Activated T-cell treated with anti-CD3 and anti-CD28 coated beads, Interleukin-2, amount 50 U/mL, for 4 hours (primary cell): ENCODE measurements around the gene NLGN2. TPM values are rescaled to one million over a fixed set of nuclear protein-coding genes. Genes with fewer than 3 reads are reported as not detected.
"Not testable (repeated sequence)": the region's sequence is repeated elsewhere in the genome, so short reads cannot be mapped to it uniquely, and the experiment has no call there.

Experiments used
- ATAC-seq, 2 donors: fragments of 200-7000 bp; cut with Tn5 transposase; one replicate each; pipeline ENCODE4 v1.10.0; 2021
- DNase-seq: peaks from one replicate; pipeline ENCODE4 v3.0.0-alpha.2; 2020
- H3K27me3 Mint-ChIP-seq: one replicate; pipeline ENCODE4 v1.8.0; 2021; ENCODE audit warnings: low read depth, mixed read lengths
- H3K36me3 Mint-ChIP-seq: one replicate; pipeline ENCODE4 v1.8.0; 2022; ENCODE audit warnings: mixed read lengths; ENCODE audit not compliant: insufficient read depth
- H3K4me1 Mint-ChIP-seq: one replicate; pipeline ENCODE4 v1.8.0; 2021; ENCODE audit warnings: low read depth, mixed read lengths
- H3K4me3 Mint-ChIP-seq: one replicate; pipeline ENCODE4 v1.8.0; 2021; ENCODE audit warnings: mild to moderate bottlenecking, moderate library complexity, mixed read lengths
- H3K9me3 Mint-ChIP-seq: one replicate; pipeline ENCODE4 v1.8.0; 2021; ENCODE audit warnings: mixed read lengths
- total RNA-seq, 3 donors: library from RNA; stranded (reverse); gene quantifications; one replicate each; pipeline ENCODE4 v1.2.1, GENCODE V29; 2021

The NLGN2 gene
- total RNA-seq = 1 to 10 TPM; 4.9 to 6.4 (median 5.9) TPM

DNA sequence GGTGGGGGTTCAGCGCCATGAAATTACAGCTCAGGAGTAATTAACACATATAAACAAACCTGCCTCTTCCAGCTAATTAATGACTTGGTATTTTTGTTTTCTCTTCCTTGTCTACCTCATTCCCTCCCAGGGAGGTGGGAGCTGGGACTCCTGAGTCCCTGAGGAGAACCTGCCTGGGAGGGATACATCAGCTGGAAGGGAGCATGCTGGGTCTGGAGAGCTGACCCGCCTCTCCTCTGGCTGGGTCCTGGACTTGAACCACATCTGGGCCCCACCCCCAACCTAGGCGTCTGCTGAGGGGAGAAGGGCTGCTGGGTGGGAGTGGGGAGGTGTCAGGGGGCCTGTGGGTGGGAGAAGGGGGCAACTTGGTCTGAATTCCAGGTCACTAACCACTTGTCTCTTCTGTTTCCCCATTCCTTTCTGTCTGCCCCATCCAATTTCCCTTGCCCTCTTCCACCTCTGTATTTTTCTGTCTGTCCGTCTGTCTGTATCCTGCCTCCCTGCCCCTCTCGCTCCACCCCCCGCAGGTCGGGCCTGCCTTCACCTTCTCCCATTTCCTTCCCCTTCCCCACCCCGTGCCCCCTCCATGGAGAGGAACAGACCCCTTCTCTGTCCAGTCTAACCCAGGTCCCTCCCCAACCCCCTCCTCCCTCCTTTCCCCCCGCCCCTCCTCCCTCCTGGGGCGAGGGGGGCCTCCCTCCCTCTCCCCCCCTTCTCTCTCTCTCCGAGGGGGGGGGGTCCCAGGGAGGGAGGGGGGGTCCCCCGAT, at the start of gene NLGN2:
NLGN2 (plus strand) TSS at position 361 of the 767 bp plus-strand sequence. CDS start 411 bp downstream, outside the sequence.
- no peak within 1 kb of the TSS for H3K4me3 Mint-ChIP-seq
- no peaks in the 10 kb centered on the region for H3K36me3 Mint-ChIP-seq
- no peak for ATAC-seq
- peaks cover 11% of the 10 kb centered on the region for H3K4me1 Mint-ChIP-seq
- no peak for DNase-seq
- no peaks in the 10 kb centered on the region for H3K9me3 Mint-ChIP-seq
- H3K27me3 Mint-ChIP-seq = no peaks in the 10 kb centered on the region

DNA sequence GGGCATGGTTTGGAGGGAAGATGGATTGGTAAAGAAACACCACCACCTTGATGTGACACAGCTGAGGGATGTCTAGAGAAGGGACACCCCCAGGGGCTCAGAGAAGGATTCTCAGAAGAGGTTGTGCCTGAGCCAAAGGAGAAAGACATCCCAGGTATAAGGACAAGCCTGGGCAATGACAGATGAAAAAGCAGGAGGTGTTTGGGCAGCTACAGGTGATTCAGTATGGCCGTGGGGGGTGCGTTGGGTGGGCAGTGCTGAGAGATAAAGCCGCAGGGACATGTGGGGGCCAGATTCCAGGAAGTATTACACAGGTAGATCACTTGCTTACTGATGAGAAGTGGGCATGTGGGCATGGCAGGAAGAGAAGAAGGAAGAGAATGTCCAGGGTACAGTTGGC, 45.7 kb upstream of the NLGN2 start:
- no peaks in the 10 kb centered on the region for H3K36me3 Mint-ChIP-seq
- no peak overlapping the region for H3K4me3 Mint-ChIP-seq
- peaks cover 6% of the 10 kb centered on the region for H3K27me3 Mint-ChIP-seq
- DNase-seq (no peak), ATAC-seq (no peak)
- H3K4me1 Mint-ChIP-seq = no peaks in the 10 kb centered on the region
- no peaks in the 10 kb centered on the region for H3K9me3 Mint-ChIP-seq

DNA sequence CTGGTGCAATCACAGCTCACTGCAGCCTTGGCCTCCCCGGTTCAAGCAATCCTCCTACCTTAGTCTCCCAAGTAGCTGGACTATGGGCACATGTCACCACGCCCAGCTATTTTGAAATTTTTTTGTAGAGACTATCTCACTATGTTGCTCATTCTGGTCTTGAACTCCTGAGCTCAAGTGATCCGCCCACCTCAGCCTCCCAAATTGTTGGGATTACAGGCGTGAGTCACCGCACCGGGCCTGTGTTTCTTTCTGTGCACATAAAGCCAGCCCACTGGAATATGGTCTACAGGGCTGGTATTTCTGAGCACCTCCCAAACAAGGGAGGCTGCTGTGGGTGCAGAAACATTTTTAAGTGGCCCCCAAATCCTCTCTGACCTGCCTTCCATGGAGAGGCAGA, 44.3 kb upstream of the NLGN2 start:
- no peak for DNase-seq
- H3K27me3 Mint-ChIP-seq = peaks cover 6% of the 10 kb centered on the region
- ATAC-seq = no peak
- H3K4me3 Mint-ChIP-seq = no peak overlapping the region
- no peaks in the 10 kb centered on the region for H3K36me3 Mint-ChIP-seq
- H3K4me1 Mint-ChIP-seq = no peaks in the 10 kb centered on the region
- no peaks in the 10 kb centered on the region for H3K9me3 Mint-ChIP-seq

DNA sequence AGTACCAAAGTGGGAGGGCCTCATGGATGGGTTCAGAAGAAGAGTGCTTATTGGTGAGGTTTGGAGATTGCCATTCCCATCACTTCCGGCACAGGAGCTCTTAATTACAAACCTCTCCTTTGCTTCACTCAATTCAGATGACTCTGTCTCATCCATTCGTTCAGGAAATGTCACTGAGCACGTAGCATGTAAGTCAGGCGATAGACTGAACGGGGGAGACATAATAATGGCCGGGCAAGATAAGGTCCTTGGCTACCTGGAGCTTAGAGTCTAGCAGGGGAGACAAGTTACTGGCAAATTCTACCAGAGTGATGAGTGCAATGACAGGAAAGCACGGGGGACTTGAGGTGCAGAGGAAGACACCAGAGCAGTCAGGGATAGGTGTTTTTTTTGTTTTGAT, 41.7 kb upstream of the NLGN2 start:
- not testable (repeated sequence) for ATAC-seq, H3K4me3 Mint-ChIP-seq, DNase-seq

DNA sequence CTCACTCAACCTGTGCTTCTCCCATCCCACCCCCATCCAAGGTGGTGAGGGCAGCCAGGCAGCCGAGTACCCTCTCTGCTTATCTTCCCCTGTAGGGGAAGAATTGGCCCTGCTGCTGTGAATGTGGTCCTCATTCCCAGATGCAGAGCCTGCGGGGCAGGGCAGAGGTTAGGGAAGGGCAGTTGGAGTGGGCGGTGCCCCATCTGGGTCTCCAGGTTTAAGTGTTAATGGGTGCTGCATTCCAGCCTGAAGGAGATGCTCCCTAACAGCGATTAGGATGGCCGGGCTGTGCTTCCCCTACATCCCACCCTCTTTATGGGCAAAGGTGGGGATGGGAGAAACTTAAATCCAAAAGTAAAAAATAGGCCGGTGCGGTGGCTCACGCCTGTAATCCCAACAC, 40.6 kb upstream of the NLGN2 start:
- peaks cover under 1% of the 10 kb centered on the region for H3K27me3 Mint-ChIP-seq
- DNase-seq (no peak), ATAC-seq (no peak)
- H3K4me3 Mint-ChIP-seq = no peak overlapping the region
- H3K9me3 Mint-ChIP-seq = no peaks in the 10 kb centered on the region
- H3K4me1 Mint-ChIP-seq = no peaks in the 10 kb centered on the region
- no peaks in the 10 kb centered on the region for H3K36me3 Mint-ChIP-seq

More for the DNA sequence above, 41.7 kb upstream of the NLGN2 start:
- H3K4me1 Mint-ChIP-seq, H3K9me3 Mint-ChIP-seq, H3K27me3 Mint-ChIP-seq, H3K36me3 Mint-ChIP-seq: not testable (repeated sequence)

DNA sequence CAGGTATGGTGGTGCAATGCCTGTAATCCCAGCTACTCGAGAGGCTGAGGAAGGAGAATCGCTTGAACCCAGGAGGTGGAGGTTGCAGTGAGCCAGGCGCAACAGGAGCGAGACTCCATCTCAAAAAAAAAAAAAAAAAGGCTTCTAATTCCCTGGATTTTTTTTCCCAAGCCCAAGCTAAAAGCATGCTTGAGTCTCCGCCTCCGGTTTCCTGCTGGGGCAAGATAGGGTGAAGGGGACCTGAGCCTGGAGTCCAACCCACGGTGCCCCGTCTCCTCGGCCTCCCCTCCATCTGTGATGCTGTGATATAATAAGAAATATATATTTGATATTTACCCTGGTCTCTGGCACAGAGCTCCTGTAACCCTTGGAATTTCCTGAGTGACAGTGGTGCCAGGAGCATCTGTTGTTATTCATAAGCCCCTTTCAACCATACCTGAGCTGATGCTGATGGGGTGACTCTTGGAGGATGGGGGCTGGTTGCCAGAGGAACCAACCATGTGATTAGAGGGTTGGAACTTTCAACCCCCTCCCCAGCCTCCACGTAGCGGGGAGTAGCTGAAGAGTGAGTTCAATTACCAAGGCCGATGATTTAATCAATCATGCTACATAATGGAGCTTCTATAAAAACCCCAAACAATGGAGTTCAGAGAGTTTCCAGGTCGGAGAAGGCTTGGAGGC, 39.6 kb upstream of the NLGN2 start:
- DNase-seq (no peak), ATAC-seq (no peak)
- Mint-ChIP-seq H3K27me3 (no peaks in the 10 kb centered on the region), H3K4me3 (no peak overlapping the region), H3K4me1 (no peaks in the 10 kb centered on the region), H3K36me3 (no peaks in the 10 kb centered on the region), H3K9me3 (no peaks in the 10 kb centered on the region)

DNA sequence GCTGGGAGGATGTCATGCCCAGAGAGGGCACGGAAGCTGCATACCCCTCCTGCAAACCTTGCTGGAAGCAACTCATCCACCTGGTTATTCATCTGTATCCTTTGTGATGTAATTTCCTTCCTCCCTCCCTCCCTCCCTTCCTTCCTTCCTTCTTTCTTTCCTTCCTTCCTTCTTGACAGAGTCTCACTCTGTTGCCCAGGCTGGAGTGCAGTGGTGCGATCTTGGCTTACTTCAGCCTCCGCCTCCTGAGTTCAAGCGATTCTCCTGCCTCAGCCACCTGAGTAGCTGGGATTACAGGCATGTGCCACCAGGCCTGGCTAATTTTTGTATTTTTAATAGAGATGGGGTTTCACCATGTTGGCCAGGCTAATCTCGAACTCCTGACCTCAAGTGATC, 39.0 kb upstream of the NLGN2 start:
- H3K27me3 Mint-ChIP-seq, H3K4me3 Mint-ChIP-seq, H3K36me3 Mint-ChIP-seq, H3K9me3 Mint-ChIP-seq, ATAC-seq, H3K4me1 Mint-ChIP-seq, DNase-seq: not testable (repeated sequence)

DNA sequence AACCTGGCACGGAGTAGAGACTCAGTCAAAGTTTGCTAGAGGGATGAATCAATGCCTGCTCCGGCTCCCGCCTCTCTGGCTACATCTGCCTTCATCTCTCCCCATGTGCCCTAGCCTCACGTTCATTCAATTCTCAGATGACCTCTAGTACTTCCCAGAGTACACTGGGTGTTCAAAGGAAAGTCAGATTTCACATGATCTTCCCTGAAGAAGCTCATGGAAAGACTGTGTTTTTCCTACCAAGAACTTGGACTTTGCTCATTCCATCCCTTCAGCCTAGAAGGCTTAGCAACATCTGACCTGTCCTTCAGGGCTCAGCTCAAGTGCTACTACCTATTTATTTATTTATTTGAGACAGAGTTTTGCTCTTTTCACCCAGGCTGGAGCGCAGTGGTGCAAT, 37.8 kb upstream of the NLGN2 start:
- no peak for ATAC-seq
- H3K9me3 Mint-ChIP-seq = no peaks in the 10 kb centered on the region
- no peaks in the 10 kb centered on the region for H3K36me3 Mint-ChIP-seq
- no peaks in the 10 kb centered on the region for H3K4me1 Mint-ChIP-seq
- H3K4me3 Mint-ChIP-seq = no peak overlapping the region
- no peaks in the 10 kb centered on the region for H3K27me3 Mint-ChIP-seq
- no peak for DNase-seq

DNA sequence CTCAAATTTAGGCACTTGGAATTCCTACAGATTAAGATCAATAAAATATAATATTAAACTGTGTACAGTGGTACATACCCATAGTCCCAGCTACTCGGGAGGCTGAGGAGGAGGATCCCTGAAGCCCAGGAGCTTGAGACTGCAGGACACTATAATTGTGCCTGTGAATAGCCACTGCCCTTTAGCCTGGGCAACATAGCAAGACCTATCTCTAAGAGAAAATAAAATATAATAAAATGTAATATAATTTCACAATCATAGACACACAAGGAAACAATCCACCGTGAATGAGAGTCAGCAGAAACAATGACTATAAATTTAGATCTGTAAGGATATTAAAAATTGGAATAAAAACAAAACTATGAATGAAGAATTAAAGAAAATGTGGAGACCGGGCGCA, 36.8 kb upstream of the NLGN2 start:
- H3K36me3 Mint-ChIP-seq = no peaks in the 10 kb centered on the region
- H3K9me3 Mint-ChIP-seq = no peaks in the 10 kb centered on the region
- H3K4me3 Mint-ChIP-seq = no peak overlapping the region
- DNase-seq (no peak), ATAC-seq (no peak)
- no peaks in the 10 kb centered on the region for H3K4me1 Mint-ChIP-seq
- no peaks in the 10 kb centered on the region for H3K27me3 Mint-ChIP-seq

DNA sequence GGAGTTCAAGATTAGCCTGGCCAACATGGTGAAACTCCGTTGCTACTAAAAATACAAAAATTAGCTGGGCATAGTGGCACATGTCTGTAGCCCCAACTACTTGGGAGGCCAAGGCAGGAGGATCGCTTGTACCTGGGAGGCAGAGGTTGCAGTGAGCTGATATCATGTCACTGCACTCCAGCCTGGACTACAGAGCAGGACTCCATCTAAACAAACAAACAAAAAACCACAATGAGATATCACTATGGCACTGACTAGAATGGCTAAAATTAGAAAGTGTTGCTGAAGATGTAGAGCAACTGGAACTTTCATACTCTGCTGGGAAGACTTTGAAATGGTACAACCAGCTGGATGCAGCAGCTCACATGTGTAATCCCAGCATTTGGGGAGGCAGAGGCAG, 33.3 kb upstream of the NLGN2 start:
- Mint-ChIP-seq H3K4me3 (no peak overlapping the region), H3K4me1 (no peaks in the 10 kb centered on the region), H3K9me3 (peaks cover 4% of the 10 kb centered on the region), H3K36me3 (peaks cover 2% of the 10 kb centered on the region), H3K27me3 (peaks cover 13% of the 10 kb centered on the region)
- ATAC-seq (no peak), DNase-seq (no peak)

DNA sequence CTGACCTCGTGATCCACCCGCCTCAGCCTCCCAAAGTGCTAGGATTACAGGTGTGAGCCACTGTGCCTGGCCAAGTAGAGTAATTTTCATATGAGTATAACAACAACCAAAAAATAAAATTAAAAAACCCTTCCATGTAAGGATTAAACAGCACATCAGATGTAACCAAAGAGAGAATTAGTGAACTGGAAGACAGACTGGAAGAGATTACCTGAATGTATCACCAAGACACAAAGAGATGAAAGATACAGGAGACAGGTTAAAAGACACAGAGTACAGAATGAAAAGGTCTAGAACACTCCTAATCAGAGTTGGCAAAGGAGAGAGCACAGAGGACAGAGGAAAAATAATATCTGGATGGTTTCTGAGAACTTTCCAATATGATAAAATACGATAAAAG, 28.5 kb upstream of the NLGN2 start:
- no peak for ATAC-seq
- no peak for DNase-seq
- Mint-ChIP-seq H3K27me3 (peaks cover 41% of the 10 kb centered on the region), H3K4me1 (peaks cover 5% of the 10 kb centered on the region), H3K9me3 (peaks cover 4% of the 10 kb centered on the region), H3K36me3 (peaks cover 2% of the 10 kb centered on the region), H3K4me3 (no peak overlapping the region)

DNA sequence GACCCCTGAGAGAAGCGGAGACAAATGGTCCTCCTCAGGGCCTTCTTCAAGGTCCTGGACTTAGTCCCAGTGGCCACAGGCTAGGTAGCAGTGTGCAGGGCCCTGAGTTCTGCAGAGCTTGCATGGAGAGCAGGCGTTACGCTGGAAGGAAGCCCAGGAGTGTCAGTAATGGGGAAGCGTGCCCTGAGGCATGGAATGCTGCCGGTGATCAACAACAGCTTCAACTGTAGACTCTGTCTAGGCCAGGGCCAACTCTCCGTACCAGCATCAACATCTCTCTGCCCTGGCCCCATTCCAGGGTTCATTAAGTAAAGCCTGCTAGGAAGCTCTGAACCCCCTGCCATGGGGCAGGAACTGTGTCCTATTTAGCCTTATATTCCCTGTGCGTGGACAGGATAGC, 27.3 kb upstream of the NLGN2 start:
- Mint-ChIP-seq H3K9me3 (peaks cover 4% of the 10 kb centered on the region), H3K4me1 (peaks cover 9% of the 10 kb centered on the region), H3K4me3 (no peak overlapping the region), H3K27me3 (peaks cover 41% of the 10 kb centered on the region), H3K36me3 (peaks cover 2% of the 10 kb centered on the region)
- DNase-seq (no peak), ATAC-seq (no peak)

DNA sequence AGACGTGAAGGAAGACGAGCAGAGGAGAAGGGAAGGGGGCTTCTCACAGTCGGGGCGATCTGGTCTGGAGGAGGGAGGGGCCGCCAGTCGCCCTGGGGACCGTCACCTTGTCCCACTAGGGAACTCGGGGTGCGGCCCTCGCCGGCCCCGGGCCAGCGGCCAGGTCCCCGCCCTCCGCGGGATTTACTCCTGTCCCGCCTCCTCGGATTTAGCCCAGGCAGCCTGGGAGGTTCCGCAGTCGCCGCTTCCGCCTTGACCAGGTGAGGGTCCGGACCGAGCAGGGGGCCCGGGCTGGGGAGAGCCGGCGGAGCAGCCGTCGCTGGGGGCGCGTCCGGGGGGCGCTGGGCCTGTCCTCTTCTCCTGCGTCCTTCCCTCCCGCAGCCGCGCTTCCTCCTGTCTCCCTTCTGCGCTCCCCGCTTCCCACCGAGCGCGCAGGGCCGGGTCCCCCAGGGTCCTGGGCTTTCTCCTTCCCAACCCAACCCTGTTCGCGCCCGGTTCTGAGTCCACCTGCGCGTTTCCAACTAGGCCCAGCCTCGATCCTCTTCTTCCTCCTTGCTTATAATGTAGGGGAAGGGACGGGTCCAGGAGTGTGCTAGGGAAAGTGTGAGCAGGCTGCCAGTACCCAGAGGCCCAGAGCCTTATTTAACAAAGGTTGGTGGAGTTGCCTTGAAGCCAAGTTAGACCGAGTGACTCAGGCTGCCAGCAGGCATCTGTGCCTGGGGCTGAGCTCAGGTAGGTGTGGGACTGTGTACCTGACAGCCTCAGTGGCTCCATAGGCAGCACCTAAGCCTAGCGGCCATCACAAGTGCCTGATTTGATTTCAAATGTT, 26.6 kb upstream of the NLGN2 start, which contains the start of gene TNK1:
TNK1 (plus strand) TSS at position 235 of the 829 bp plus-strand sequence. CDS start 1,838 bp downstream, outside the sequence.
- DNase-seq (no peak), ATAC-seq (no peak)
- peaks cover 41% of the 10 kb centered on the region for H3K27me3 Mint-ChIP-seq
- peaks cover 4% of the 10 kb centered on the region for H3K9me3 Mint-ChIP-seq
- H3K4me3 Mint-ChIP-seq = no peak within 1 kb of the TSS
- H3K36me3 Mint-ChIP-seq = peaks cover 2% of the 10 kb centered on the region
- H3K4me1 Mint-ChIP-seq = peaks cover 9% of the 10 kb centered on the region

DNA sequence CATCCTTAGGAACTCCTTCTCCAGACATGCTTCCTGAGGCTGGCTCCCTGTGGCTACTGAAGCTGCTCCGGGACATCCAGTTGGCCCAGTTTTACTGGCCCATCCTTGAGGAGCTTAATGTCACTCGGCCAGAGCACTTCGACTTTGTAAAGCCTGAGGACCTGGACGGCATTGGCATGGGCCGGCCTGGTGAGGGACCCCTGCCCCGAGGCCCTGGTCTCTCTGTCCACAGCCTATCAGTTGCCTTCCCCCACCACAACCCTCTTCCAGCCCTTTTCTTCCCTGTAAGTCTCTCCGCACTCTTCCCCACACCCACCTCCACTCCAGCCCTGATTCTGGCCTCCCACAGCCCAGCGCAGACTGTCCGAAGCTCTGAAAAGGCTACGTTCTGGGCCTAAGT, 24.7 kb upstream of the NLGN2 start:
- ATAC-seq (no peak), DNase-seq (no peak)
- H3K36me3 Mint-ChIP-seq = peaks cover 2% of the 10 kb centered on the region
- H3K9me3 Mint-ChIP-seq = peaks cover 4% of the 10 kb centered on the region
- peaks cover 35% of the 10 kb centered on the region for H3K27me3 Mint-ChIP-seq
- no peak overlapping the region for H3K4me3 Mint-ChIP-seq
- peaks cover 9% of the 10 kb centered on the region for H3K4me1 Mint-ChIP-seq
